ELF-1 (cell line): Measurements from ENCODE around the gene TSHZ2.
"Not testable (repeated sequence)": the region's sequence is repeated elsewhere in the genome, so short reads cannot be mapped to it uniquely, and the experiment has no call there.

ENCODE experiments used
- DNase-seq: peaks from one replicate; pipeline ENCODE4 v3.0.0-alpha.2; 2016; ENCODE audit warnings: low read depth, low spot score

Gene TSHZ2

GRCh38 chr20:53495398-53496092 is 523.4 kb downstream of the TSHZ2 start:
- DNase-seq = no peak

GRCh38 chr20:53497246-53497645 is 525.1 kb downstream of the TSHZ2 start:
- no peak for DNase-seq

- no peak for DNase-seq
These were observed 526.2 kb downstream of the TSHZ2 start for GRCh38 chr20:53498341-53498740.

- DNase-seq = no peak
These were observed 528.5 kb downstream of the TSHZ2 start for GRCh38 chr20:53500651-53501050.

- DNase-seq = peak; percentile 6
These were observed 530.7 kb downstream of the TSHZ2 start for GRCh38 chr20:53502820-53503219.

- no peak for DNase-seq
These were observed 531.4 kb downstream of the TSHZ2 start for GRCh38 chr20:53503517-53503919.

- DNase-seq = not testable (repeated sequence)
These were observed 531.9 kb downstream of the TSHZ2 start for GRCh38 chr20:53504106-53504505.

GRCh38 chr20:53510262-53510661 is 538.1 kb downstream of the TSHZ2 start:
- no peak for DNase-seq

GRCh38 chr20:53510704-53511103 is 538.5 kb downstream of the TSHZ2 start:
- no peak for DNase-seq

- no peak for DNase-seq
These were observed 539.9 kb downstream of the TSHZ2 start for GRCh38 chr20:53512076-53512475.

GRCh38 chr20:53513168-53513488 is 541.0 kb downstream of the TSHZ2 start:
- no peak for DNase-seq

- DNase-seq = no peak
These were observed 541.5 kb downstream of the TSHZ2 start for GRCh38 chr20:53513489-53514298.

GRCh38 chr20:53515749-53516148 is 543.6 kb downstream of the TSHZ2 start:
- no peak for DNase-seq

GRCh38 chr20:53517146-53517545 is 545.0 kb downstream of the TSHZ2 start:
- no peak for DNase-seq

- not testable (repeated sequence) for DNase-seq
These were observed 549.3 kb downstream of the TSHZ2 start for GRCh38 chr20:53521421-53521820.

GRCh38 chr20:53522026-53522425 is 549.9 kb downstream of the TSHZ2 start:
- DNase-seq = no peak

- DNase-seq = no peak
These were observed 550.5 kb downstream of the TSHZ2 start for GRCh38 chr20:53522696-53523095.

GRCh38 chr20:53523615-53524014 is 551.5 kb downstream of the TSHZ2 start:
- DNase-seq = not testable (repeated sequence)

- no peak for DNase-seq
These were observed 552.6 kb downstream of the TSHZ2 start for GRCh38 chr20:53524589-53525312.

- DNase-seq = no peak
These were observed 555.0 kb downstream of the TSHZ2 start for GRCh38 chr20:53527196-53527595.

- DNase-seq = no peak
These were observed 557.5 kb downstream of the TSHZ2 start for GRCh38 chr20:53529658-53530057.

- DNase-seq = no peak
These were observed 558.3 kb downstream of the TSHZ2 start for GRCh38 chr20:53530440-53530839.
